WTC11 (cell line): Measurements from ENCODE around the gene WDR48. TPM values are rescaled to one million over a fixed set of nuclear protein-coding genes. Genes with fewer than 3 reads are reported as not detected.

Source experiments
- ATAC-seq: fragments of 200-7000 bp; cut with Tn5 transposase; 2 replicates; pipeline ENCODE4 v1.10.0; 2021; ENCODE audit warnings: mild to moderate bottlenecking, moderate library complexity
- CTCF ChIA-PET: fragments of 300-600 bp; sonication (Branson Sonifier 250); formaldehyde crosslinking; loops from one replicate; lab custom pipeline; 2021; ENCODE audit warnings: antibody characterized with exemption; lab: Charles Lee
- POLR2A ChIA-PET: fragments of 350-600 bp; sonication (Branson Sonifier 250); formaldehyde crosslinking; loops from one replicate; lab custom pipeline; 2021; ENCODE audit warnings: antibody characterized with exemption; lab: Charles Lee
- DNase-seq: peaks from one replicate; pipeline ENCODE4 v3.0.0; 2021; ENCODE audit warnings: low spot score
- H3K27ac Mint-ChIP-seq: 2 replicates; pipeline ENCODE4 v1.8.0; 2021; ENCODE audit warnings: mixed read lengths
- H3K27me3 Mint-ChIP-seq: 2 replicates; pipeline ENCODE4 v1.8.0; 2021; ENCODE audit warnings: low read depth, mild to moderate bottlenecking, moderate library complexity, mixed read lengths
- H3K36me3 Mint-ChIP-seq: 2 replicates; pipeline ENCODE4 v1.8.0; 2021; ENCODE audit warnings: mixed read lengths
- H3K4me1 Mint-ChIP-seq: 2 replicates; pipeline ENCODE4 v1.8.0; 2022; ENCODE audit warnings: mixed read lengths
- H3K4me3 Mint-ChIP-seq: 2 replicates; pipeline ENCODE4 v1.8.0; 2021; ENCODE audit warnings: mild to moderate bottlenecking, moderate library complexity, mixed read lengths
- H3K9me3 Mint-ChIP-seq: 2 replicates; pipeline ENCODE4 v1.8.0; 2021; ENCODE audit warnings: mixed read lengths
- AFF4 ChIP-seq: sonication (generic); formaldehyde crosslinking; IDR thresholded peaks from 2 replicates; pipeline ENCODE4 v1.8.1; 2023; ENCODE audit warnings: mild to moderate bottlenecking, missing genetic modification reagents, borderline replicate concordance
- CDX4 ChIP-seq: fragments of 250-450 bp; sonication (Bioruptor Pico); IDR thresholded peaks from 2 replicates; pipeline ENCODE4 v1.9.0; 2021; ENCODE audit warnings: moderate library complexity, mild to moderate bottlenecking, inconsistent platforms, borderline replicate concordance
- CREM ChIP-seq: sonication (generic); formaldehyde crosslinking; IDR thresholded peaks from 2 replicates; pipeline ENCODE4 v1.8.1; 2022; ENCODE audit warnings: mild to moderate bottlenecking, missing genetic modification reagents, moderate library complexity
- FOXK1 ChIP-seq: sonication (generic); formaldehyde crosslinking; IDR thresholded peaks from 2 replicates; pipeline ENCODE4 v1.8.0; 2022; ENCODE audit warnings: mild to moderate bottlenecking, moderate library complexity, missing genetic modification reagents
- GTF2I ChIP-seq: fragments of 250-450 bp; sonication (Bioruptor Pico); conservative IDR thresholded peaks from 2 replicates; pipeline ENCODE4 v1.4.0; 2021; ENCODE audit warnings: mild to moderate bottlenecking
- HMGA2 ChIP-seq: fragments of 250-450 bp; sonication (Bioruptor Pico); IDR thresholded peaks from 2 replicates; pipeline ENCODE4 v1.4.0; 2021; ENCODE audit warnings: mild to moderate bottlenecking, moderate library complexity
- KAT7 ChIP-seq: sonication (generic); formaldehyde crosslinking; IDR thresholded peaks from 2 replicates; pipeline ENCODE4 v1.8.1; 2023; ENCODE audit warnings: missing genetic modification reagents, mild to moderate bottlenecking, borderline replicate concordance
- NFE2L1 ChIP-seq: sonication (generic); formaldehyde crosslinking; IDR thresholded peaks from 2 replicates; pipeline ENCODE4 v1.8.1; 2023; ENCODE audit warnings: missing genetic modification reagents
- NR1H2 ChIP-seq: sonication (generic); formaldehyde crosslinking; IDR thresholded peaks from 2 replicates; pipeline ENCODE4 v1.9.0; 2021; ENCODE audit warnings: mild to moderate bottlenecking, moderate library complexity, missing genetic modification reagents
- NR2C2 ChIP-seq: sonication (generic); formaldehyde crosslinking; IDR thresholded peaks from 2 replicates; pipeline ENCODE4 v1.8.0; 2022; ENCODE audit warnings: mild to moderate bottlenecking, missing genetic modification reagents
- NR3C1 ChIP-seq: sonication (generic); formaldehyde crosslinking; conservative IDR thresholded peaks from 2 replicates; pipeline ENCODE4 v1.8.1; 2023; ENCODE audit warnings: low read depth, mild to moderate bottlenecking, missing genetic modification reagents
- PREB ChIP-seq: sonication (generic); formaldehyde crosslinking; IDR thresholded peaks from 2 replicates; pipeline ENCODE4 v1.8.1; 2022; ENCODE audit warnings: mild to moderate bottlenecking, missing genetic modification reagents, moderate library complexity, borderline replicate concordance
- PRRX2 ChIP-seq: fragments of 250-450 bp; sonication (Bioruptor Pico); IDR thresholded peaks from 2 replicates; pipeline ENCODE4 v1.8.0; 2021; ENCODE audit warnings: mild to moderate bottlenecking
- SMAD3 ChIP-seq: sonication (generic); formaldehyde crosslinking; IDR thresholded peaks from 2 replicates; pipeline ENCODE4 v1.8.0; 2022; ENCODE audit warnings: missing genetic modification reagents, mild to moderate bottlenecking, borderline replicate concordance
- TCF7 ChIP-seq: sonication (generic); formaldehyde crosslinking; IDR thresholded peaks from 2 replicates; pipeline ENCODE4 v1.8.0; 2022; ENCODE audit warnings: mild to moderate bottlenecking, low read depth, missing genetic modification reagents, moderate library complexity
- USF1 ChIP-seq: sonication (generic); formaldehyde crosslinking; IDR thresholded peaks from 2 replicates; pipeline ENCODE4 v1.8.0; 2022; ENCODE audit warnings: mild to moderate bottlenecking, missing genetic modification reagents
- ZBTB43 ChIP-seq: sonication (generic); formaldehyde crosslinking; IDR thresholded peaks from 2 replicates; pipeline ENCODE4 v1.8.1; 2023; ENCODE audit warnings: mild to moderate bottlenecking, missing genetic modification reagents
- ZNF396 ChIP-seq: fragments of 250-450 bp; sonication (Bioruptor Pico); IDR thresholded peaks from 2 replicates; pipeline ENCODE4 v1.8.0; 2021; ENCODE audit warnings: mild to moderate bottlenecking, moderate library complexity, borderline replicate concordance
- ZNF416 ChIP-seq: fragments of 250-450 bp; sonication (Bioruptor Pico); IDR thresholded peaks from 2 replicates; pipeline ENCODE4 v1.9.0; 2021; ENCODE audit warnings: mild to moderate bottlenecking, inconsistent platforms
- ZNF532 ChIP-seq: fragments of 250-450 bp; sonication (Bioruptor Pico); IDR thresholded peaks from 2 replicates; pipeline ENCODE4 v1.9.0; 2021; ENCODE audit warnings: mild to moderate bottlenecking, borderline replicate concordance
- ZSCAN18 ChIP-seq: fragments of 250-450 bp; sonication (Bioruptor Pico); IDR thresholded peaks from 2 replicates; pipeline ENCODE4 v2.1.2; 2022; ENCODE audit warnings: mild to moderate bottlenecking, moderate library complexity
- total RNA-seq: library from RNA; stranded (reverse); gene quantifications from 3 replicates; pipeline ENCODE4 v1.2.3, GENCODE V29; 2021

The WDR48 gene
- total RNA-seq, 1 experiment from 2014 or later, result 40.9 TPM

- Mint-ChIP-seq H3K27me3 (no peaks in the 10 kb centered on the region), H3K4me1 (0 out of 2 replicates have a peak, but pooled peaks cover 3% of the 10 kb centered on the region), H3K27ac (no peak overlapping the region), H3K36me3 (peaks cover 21% of the 10 kb centered on the region), H3K9me3 (no peaks in the 10 kb centered on the region), H3K4me3 (no peak overlapping the region)
- no peak for DNase-seq
- ChIA-PET POLR2A (no interaction called here), CTCF (interaction anchor here (0.6 to 1.3 kb wide), 2 partner anchors 221 kb away, joined by 3 read pairs; no protein-coding TSS in a partner anchor)
- TF ChIP-seq CREM (CRISPR knock-in tag) (no peak), KAT7 (CRISPR knock-in tag) (no peak), PREB (CRISPR knock-in tag) (no peak), TCF7 (CRISPR knock-in tag) (no peak), SMAD3 (CRISPR knock-in tag) (no peak), NFE2L1 (CRISPR knock-in tag) (no peak), ZSCAN18 (CRISPR knock-in tag) (no peak), USF1 (CRISPR knock-in tag) (no peak), ZBTB43 (no peak), NR1H2 (CRISPR knock-in tag) (no peak), ZNF396 (CRISPR knock-in tag) (no peak), HMGA2 (no peak), NR2C2 (CRISPR knock-in tag) (no peak), GTF2I (CRISPR knock-in tag) (no peak), ZNF532 (no peak), FOXK1 (CRISPR knock-in tag) (no peak), PRRX2 (CRISPR knock-in tag) (no peak)
- no peak for ATAC-seq
Observed at GRCh38 chr3:39067286-39067685, 15.5 kb downstream of the WDR48 start.

- ATAC-seq, result no peak
- no peaks in the 10 kb centered on the region for H3K27me3 Mint-ChIP-seq
Observed at GRCh38 chr3:39068556-39068955, 16.7 kb downstream of the WDR48 start.

More at GRCh38 chr3:39068556-39068955, 16.7 kb downstream of the WDR48 start:
- H3K4me1 Mint-ChIP-seq, result 0 out of 2 replicates have a peak, but pooled peaks cover 3% of the 10 kb centered on the region
- DNase-seq, result no peak
- no peak overlapping the region for H3K27ac Mint-ChIP-seq
- H3K36me3 Mint-ChIP-seq, result peaks cover 23% of the 10 kb centered on the region
- ChIA-PET POLR2A (no interaction called here), CTCF (interaction anchor here (0.6 to 1.3 kb wide), 3 partner anchors 11 to 309 kb away, joined by 3 to 4 read pairs (median 3); no protein-coding TSS in a partner anchor)
- no peak overlapping the region for H3K4me3 Mint-ChIP-seq
- TF ChIP-seq NFE2L1 (CRISPR knock-in tag) (no peak), CDX4 (CRISPR knock-in tag) (no peak), ZNF416 (CRISPR knock-in tag) (no peak), AFF4 (CRISPR knock-in tag) (no peak), NR3C1 (no peak)
- no peaks in the 10 kb centered on the region for H3K9me3 Mint-ChIP-seq
